Ishikawa (cell line): Measurements from ENCODE around the gene CACNA1E.

Source experiments
- EGR1 ChIP-seq: IDR thresholded peaks from 2 replicates; pipeline ENCODE4 v1.6.1; 2012
- EP300 ChIP-seq: IDR thresholded peaks from 2 replicates; pipeline ENCODE4 v1.6.1; 2012; ENCODE audit warnings: borderline replicate concordance
- FOXM1 ChIP-seq: IDR thresholded peaks from 2 replicates; pipeline ENCODE4 v1.6.1; 2012; ENCODE audit warnings: low read depth, borderline replicate concordance
- NFIC ChIP-seq: IDR thresholded peaks from 2 replicates; pipeline ENCODE4 v1.6.1; 2012
- RAD21 ChIP-seq: IDR thresholded peaks from 2 replicates; pipeline ENCODE4 v1.6.1; 2012; ENCODE audit warnings: low read depth
- TAF1 ChIP-seq: IDR thresholded peaks from 2 replicates; pipeline ENCODE4 v1.6.1; 2012; ENCODE audit warnings: low read depth, mild to moderate bottlenecking
- TCF12 ChIP-seq: IDR thresholded peaks from 2 replicates; pipeline ENCODE4 v1.6.1; 2012; ENCODE audit warnings: low read depth
- TEAD4 ChIP-seq: IDR thresholded peaks from 2 replicates; pipeline ENCODE4 v1.6.1; 2012
- TF ChIP-seq, protein P1 (sequence below): IDR thresholded peaks from 2 replicates; pipeline ENCODE4 v1.6.1; 2012
- TF ChIP-seq, protein P2 (sequence below): IDR thresholded peaks from 2 replicates; pipeline ENCODE4 v1.6.1; 2012; ENCODE audit warnings: low read depth, mild to moderate bottlenecking

DNA sequence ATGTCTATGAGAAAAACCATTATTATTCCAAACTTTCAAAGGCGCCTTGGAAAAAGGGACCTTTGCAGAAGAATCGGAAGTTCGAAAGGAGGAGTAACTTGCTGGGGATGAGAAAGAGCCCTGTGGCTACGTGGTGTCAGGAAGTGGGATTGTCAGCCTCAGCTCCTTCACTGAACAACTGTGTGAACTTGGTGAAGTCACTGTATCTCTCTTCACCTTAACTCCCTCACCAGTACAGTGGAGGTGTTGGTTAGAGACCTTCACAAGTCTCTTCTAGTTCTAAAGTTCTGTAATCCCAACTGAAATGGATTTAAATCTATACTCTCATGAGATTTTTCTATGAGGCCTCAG is 285.6 kb downstream of the CACNA1E start:
- no peak for TF ChIP-seq EP300
- TF ChIP-seq, protein P1, sequence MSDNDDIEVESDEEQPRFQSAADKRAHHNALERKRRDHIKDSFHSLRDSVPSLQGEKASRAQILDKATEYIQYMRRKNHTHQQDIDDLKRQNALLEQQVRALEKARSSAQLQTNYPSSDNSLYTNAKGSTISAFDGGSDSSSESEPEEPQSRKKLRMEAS, result no peak
- TF ChIP-seq EGR1, result no peak
- TF ChIP-seq TEAD4, result no peak
- TF ChIP-seq TAF1, result no peak
- no peak for TF ChIP-seq NFIC
- no peak for TF ChIP-seq FOXM1
- no peak for TF ChIP-seq RAD21
- TF ChIP-seq, protein P2, sequence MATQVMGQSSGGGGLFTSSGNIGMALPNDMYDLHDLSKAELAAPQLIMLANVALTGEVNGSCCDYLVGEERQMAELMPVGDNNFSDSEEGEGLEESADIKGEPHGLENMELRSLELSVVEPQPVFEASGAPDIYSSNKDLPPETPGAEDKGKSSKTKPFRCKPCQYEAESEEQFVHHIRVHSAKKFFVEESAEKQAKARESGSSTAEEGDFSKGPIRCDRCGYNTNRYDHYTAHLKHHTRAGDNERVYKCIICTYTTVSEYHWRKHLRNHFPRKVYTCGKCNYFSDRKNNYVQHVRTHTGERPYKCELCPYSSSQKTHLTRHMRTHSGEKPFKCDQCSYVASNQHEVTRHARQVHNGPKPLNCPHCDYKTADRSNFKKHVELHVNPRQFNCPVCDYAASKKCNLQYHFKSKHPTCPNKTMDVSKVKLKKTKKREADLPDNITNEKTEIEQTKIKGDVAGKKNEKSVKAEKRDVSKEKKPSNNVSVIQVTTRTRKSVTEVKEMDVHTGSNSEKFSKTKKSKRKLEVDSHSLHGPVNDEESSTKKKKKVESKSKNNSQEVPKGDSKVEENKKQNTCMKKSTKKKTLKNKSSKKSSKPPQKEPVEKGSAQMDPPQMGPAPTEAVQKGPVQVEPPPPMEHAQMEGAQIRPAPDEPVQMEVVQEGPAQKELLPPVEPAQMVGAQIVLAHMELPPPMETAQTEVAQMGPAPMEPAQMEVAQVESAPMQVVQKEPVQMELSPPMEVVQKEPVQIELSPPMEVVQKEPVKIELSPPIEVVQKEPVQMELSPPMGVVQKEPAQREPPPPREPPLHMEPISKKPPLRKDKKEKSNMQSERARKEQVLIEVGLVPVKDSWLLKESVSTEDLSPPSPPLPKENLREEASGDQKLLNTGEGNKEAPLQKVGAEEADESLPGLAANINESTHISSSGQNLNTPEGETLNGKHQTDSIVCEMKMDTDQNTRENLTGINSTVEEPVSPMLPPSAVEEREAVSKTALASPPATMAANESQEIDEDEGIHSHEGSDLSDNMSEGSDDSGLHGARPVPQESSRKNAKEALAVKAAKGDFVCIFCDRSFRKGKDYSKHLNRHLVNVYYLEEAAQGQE, result no peak
- TF ChIP-seq TCF12, result no peak
